22Rv1 (cell line): ENCODE data around the gene HAVCR1.
"Not testable (repeated sequence)": the region's sequence is repeated elsewhere in the genome, so short reads cannot be mapped to it uniquely, and the experiment has no call there.

ENCODE experiments used
- H3K27ac ChIP-seq: fragments of 450-650 bp; 2 replicates; pipeline ENCODE4 v1.5.1; 2017
- CTCF ChIP-seq: fragments of 450-650 bp; IDR thresholded peaks from 2 replicates; pipeline ENCODE4 v1.5.1; 2017; ENCODE audit warnings: mild to moderate bottlenecking
- ZFX ChIP-seq: fragments of 450-650 bp; IDR thresholded peaks from 2 replicates; pipeline ENCODE4 v1.6.1; 2017; ENCODE audit warnings: antibody characterized with exemption, borderline replicate concordance

Gene HAVCR1

GRCh38 chr5:157067005-157067404 is 8.1 kb upstream of the HAVCR1 start:
- H3K27ac ChIP-seq, result no peak overlapping the region
- no peak for TF ChIP-seq ZFX
- no peak for TF ChIP-seq CTCF

- no peak overlapping the region for H3K27ac ChIP-seq
- TF ChIP-seq CTCF (no peak), ZFX (no peak)
Measured at GRCh38 chr5:157066080-157066479, 7.2 kb upstream of the HAVCR1 start.

GRCh38 chr5:157063776-157064430 is 5.0 kb upstream of the HAVCR1 start:
- H3K27ac ChIP-seq, result no peak overlapping the region
- no peak for TF ChIP-seq CTCF
- no peak for TF ChIP-seq ZFX

- TF ChIP-seq ZFX (no peak), CTCF (no peak)
- peak overlapping the region; percentile 86 for H3K27ac ChIP-seq
Measured at GRCh38 chr5:157059891-157060290, 975 bp upstream of the HAVCR1 start.

GRCh38 chr5:157057459-157058370 is 1.2 kb downstream of the HAVCR1 start:
- peak overlapping the region; percentile 86 for H3K27ac ChIP-seq
- no peak for TF ChIP-seq ZFX
- TF ChIP-seq CTCF, result no peak

GRCh38 chr5:157056848-157057247 is 2.1 kb downstream of the HAVCR1 start:
- H3K27ac ChIP-seq, result not testable (repeated sequence)

- H3K27ac ChIP-seq, result no peak overlapping the region
- TF ChIP-seq CTCF (no peak), ZFX (no peak)
Measured at GRCh38 chr5:157051604-157052245, 7.2 kb downstream of the HAVCR1 start.
